ENCODE measurements around the gene ASNSD1. TPM values are rescaled to one million over a fixed set of nuclear protein-coding genes. Genes with fewer than 3 reads are reported as not detected.

The ASNSD1 gene
- 48.7 TPM for polyA plus RNA-seq (2013, experiment 1 of 2)
- polyA plus RNA-seq (2013, experiment 2 of 2) = 48.1 TPM

DNA sequence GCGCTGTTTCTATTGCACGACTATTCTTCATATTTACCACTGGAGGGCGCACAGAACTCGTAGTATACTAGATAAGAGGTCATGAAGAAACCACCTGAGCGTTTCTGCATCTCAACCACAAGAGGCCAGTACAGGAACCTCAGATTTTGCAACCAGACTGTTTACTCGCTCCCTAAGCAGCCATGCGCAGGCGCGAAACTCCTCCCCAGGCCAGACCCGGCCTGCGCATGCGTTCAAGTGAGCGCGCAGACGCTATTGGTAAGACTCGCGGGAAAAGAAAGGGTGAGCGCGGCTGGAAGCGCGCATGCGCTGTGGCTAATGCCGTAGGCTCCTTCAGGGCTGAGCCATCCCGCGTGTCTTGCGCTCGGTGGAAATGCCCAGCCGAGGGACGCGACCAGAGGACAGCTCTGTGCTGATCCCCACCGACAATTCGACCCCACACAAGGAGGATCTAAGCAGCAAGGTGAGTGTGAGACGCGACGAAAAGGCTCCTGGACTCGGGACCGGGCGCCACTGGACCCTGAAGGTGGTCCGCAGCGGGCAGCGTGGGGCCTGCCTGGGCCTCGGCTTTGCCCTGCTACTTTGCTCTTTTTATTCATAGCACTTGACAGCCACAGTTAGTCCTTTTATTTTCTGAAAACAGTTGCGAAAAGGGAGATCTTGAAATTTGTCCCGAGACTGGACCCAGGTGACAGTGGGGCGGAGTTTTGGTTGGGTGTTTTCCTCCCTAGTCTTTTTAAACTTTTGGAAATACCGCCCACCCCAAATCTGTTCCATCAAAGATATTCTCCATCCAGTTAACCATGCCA is at the start of gene ASNSD1:
TSS of gene ASNSD1 (plus strand) at position 312 of the 809 bp plus-strand sequence. CDS start 4,674 bp downstream, outside the sequence.
- H3K9me3 ChIP-seq (ENCODE audit: insufficient read depth, low read depth, low read length) = no peaks in the 10 kb centered on the region
- peaks cover 27% of the 10 kb centered on the region for H3K36me3 ChIP-seq (ENCODE audit: insufficient read depth, low read length)
- H3K4me3 ChIP-seq (ENCODE audit: low read length) = peak within 1 kb of the TSS; percentile 79
- no peaks in the 10 kb centered on the region for H3K4me1 ChIP-seq (ENCODE audit: insufficient read depth, low read length)
- peak within 1 kb of the TSS; percentile 50; the same call in 1 of the 2 replicates for H3K27ac ChIP-seq (ENCODE audit: low read depth, low read length)
- H3K27me3 ChIP-seq (ENCODE audit: insufficient read depth, low read length) = no peaks in the 10 kb centered on the region
- 0% methylated on average over 46 of the region's 46 CpGs for WGBS
- H3K9ac ChIP-seq (ENCODE audit: low read depth, low read length) = peak within 1 kb of the TSS; percentile 90

GRCh38 chr2:189613077-189613636 is 48.1 kb upstream of the ASNSD1 start:
- Histone ChIP-seq H3K36me3 (ENCODE audit: insufficient read depth, low read length) (no peaks in the 10 kb centered on the region), H3K27me3 (ENCODE audit: insufficient read depth, low read length) (no peaks in the 10 kb centered on the region), H3K9ac (ENCODE audit: low read depth, low read length) (no peak overlapping the region), H3K4me1 (ENCODE audit: insufficient read depth, low read length) (no peaks in the 10 kb centered on the region), H3K27ac (ENCODE audit: low read depth, low read length) (no peak overlapping the region), H3K4me3 (ENCODE audit: low read length) (no peak overlapping the region), H3K9me3 (ENCODE audit: insufficient read depth, low read depth, low read length) (no peaks in the 10 kb centered on the region)
- WGBS = 67% methylated on average over 5 of the region's 6 CpGs

GRCh38 chr2:189613650-189614420 is 47.4 kb upstream of the ASNSD1 start:
- 100% methylated on average over 1 of the region's 2 CpGs for WGBS
- Histone ChIP-seq H3K27ac (ENCODE audit: low read depth, low read length) (no peak overlapping the region), H3K4me1 (ENCODE audit: insufficient read depth, low read length) (no peaks in the 10 kb centered on the region)

GRCh38 chr2:189614585-189614984 is 46.7 kb upstream of the ASNSD1 start:
- Histone ChIP-seq H3K4me3 (ENCODE audit: low read length) (no peak overlapping the region), H3K27me3 (ENCODE audit: insufficient read depth, low read length) (no peaks in the 10 kb centered on the region), H3K9me3 (ENCODE audit: insufficient read depth, low read depth, low read length) (no peaks in the 10 kb centered on the region), H3K9ac (ENCODE audit: low read depth, low read length) (no peak overlapping the region), H3K4me1 (ENCODE audit: insufficient read depth, low read length) (no peaks in the 10 kb centered on the region), H3K36me3 (ENCODE audit: insufficient read depth, low read length) (no peaks in the 10 kb centered on the region), H3K27ac (ENCODE audit: low read depth, low read length) (no peak overlapping the region)
- 94% methylated on average over 4 of the region's 4 CpGs for WGBS

More at GRCh38 chr2:189613650-189614420, 47.4 kb upstream of the ASNSD1 start:
- Histone ChIP-seq H3K9me3 (ENCODE audit: insufficient read depth, low read depth, low read length) (no peaks in the 10 kb centered on the region), H3K4me3 (ENCODE audit: low read length) (no peak overlapping the region), H3K9ac (ENCODE audit: low read depth, low read length) (no peak overlapping the region), H3K36me3 (ENCODE audit: insufficient read depth, low read length) (no peaks in the 10 kb centered on the region), H3K27me3 (ENCODE audit: insufficient read depth, low read length) (no peaks in the 10 kb centered on the region)

DNA sequence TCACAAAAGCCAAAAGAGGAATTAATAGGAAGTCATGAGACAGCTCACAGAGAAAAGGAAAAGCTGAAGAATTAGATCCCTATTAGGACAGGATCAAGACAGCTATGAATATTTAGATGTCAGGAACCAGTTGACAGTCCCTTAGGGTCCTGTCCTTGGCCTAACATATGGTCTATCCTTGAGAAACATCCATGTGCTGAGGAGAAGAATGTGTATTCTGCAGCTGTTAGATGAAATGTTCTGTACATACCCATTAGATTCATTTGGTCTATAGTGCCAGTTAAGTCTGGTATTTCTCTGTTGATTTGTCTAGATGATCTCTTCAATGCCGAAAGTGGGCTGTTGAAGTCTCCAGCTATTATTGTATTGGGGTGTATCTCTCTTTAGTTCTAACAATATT is 43.1 kb upstream of the ASNSD1 start:
- no peaks in the 10 kb centered on the region for H3K9me3 ChIP-seq (ENCODE audit: insufficient read depth, low read depth, low read length)
- no peaks in the 10 kb centered on the region for H3K4me1 ChIP-seq (ENCODE audit: insufficient read depth, low read length)
- H3K27ac ChIP-seq (ENCODE audit: low read depth, low read length) = no peak overlapping the region
- H3K4me3 ChIP-seq (ENCODE audit: low read length) = no peak overlapping the region
- no peaks in the 10 kb centered on the region for H3K36me3 ChIP-seq (ENCODE audit: insufficient read depth, low read length)
- no peaks in the 10 kb centered on the region for H3K27me3 ChIP-seq (ENCODE audit: insufficient read depth, low read length)
- WGBS = 0% methylated on average over 1 of the region's 1 CpG
- H3K9ac ChIP-seq (ENCODE audit: low read depth, low read length) = no peak overlapping the region

GRCh38 chr2:189621781-189622180 is 39.5 kb upstream of the ASNSD1 start:
- no peaks in the 10 kb centered on the region for H3K9me3 ChIP-seq (ENCODE audit: insufficient read depth, low read depth, low read length)
- H3K4me1 ChIP-seq (ENCODE audit: insufficient read depth, low read length) = peaks cover 9% of the 10 kb centered on the region; the same call in 1 of the 2 replicates
- H3K27ac ChIP-seq (ENCODE audit: low read depth, low read length) = no peak overlapping the region
- H3K36me3 ChIP-seq (ENCODE audit: insufficient read depth, low read length) = no peaks in the 10 kb centered on the region
- H3K27me3 ChIP-seq (ENCODE audit: insufficient read depth, low read length) = no peaks in the 10 kb centered on the region
- no peak overlapping the region for H3K9ac ChIP-seq (ENCODE audit: low read depth, low read length)
- H3K4me3 ChIP-seq (ENCODE audit: low read length) = no peak overlapping the region

- H3K4me3 ChIP-seq (ENCODE audit: low read length) = no peak overlapping the region
- peaks cover 9% of the 10 kb centered on the region; the same call in 1 of the 2 replicates for H3K4me1 ChIP-seq (ENCODE audit: insufficient read depth, low read length)
- no peak overlapping the region for H3K27ac ChIP-seq (ENCODE audit: low read depth, low read length)
- 89% methylated on average over 1 of the region's 1 CpG for WGBS
- no peak overlapping the region for H3K9ac ChIP-seq (ENCODE audit: low read depth, low read length)
- no peaks in the 10 kb centered on the region for H3K36me3 ChIP-seq (ENCODE audit: insufficient read depth, low read length)
- H3K27me3 ChIP-seq (ENCODE audit: insufficient read depth, low read length) = no peaks in the 10 kb centered on the region
- no peaks in the 10 kb centered on the region for H3K9me3 ChIP-seq (ENCODE audit: insufficient read depth, low read depth, low read length)
These were observed 38.2 kb upstream of the ASNSD1 start for GRCh38 chr2:189623049-189623448.

DNA sequence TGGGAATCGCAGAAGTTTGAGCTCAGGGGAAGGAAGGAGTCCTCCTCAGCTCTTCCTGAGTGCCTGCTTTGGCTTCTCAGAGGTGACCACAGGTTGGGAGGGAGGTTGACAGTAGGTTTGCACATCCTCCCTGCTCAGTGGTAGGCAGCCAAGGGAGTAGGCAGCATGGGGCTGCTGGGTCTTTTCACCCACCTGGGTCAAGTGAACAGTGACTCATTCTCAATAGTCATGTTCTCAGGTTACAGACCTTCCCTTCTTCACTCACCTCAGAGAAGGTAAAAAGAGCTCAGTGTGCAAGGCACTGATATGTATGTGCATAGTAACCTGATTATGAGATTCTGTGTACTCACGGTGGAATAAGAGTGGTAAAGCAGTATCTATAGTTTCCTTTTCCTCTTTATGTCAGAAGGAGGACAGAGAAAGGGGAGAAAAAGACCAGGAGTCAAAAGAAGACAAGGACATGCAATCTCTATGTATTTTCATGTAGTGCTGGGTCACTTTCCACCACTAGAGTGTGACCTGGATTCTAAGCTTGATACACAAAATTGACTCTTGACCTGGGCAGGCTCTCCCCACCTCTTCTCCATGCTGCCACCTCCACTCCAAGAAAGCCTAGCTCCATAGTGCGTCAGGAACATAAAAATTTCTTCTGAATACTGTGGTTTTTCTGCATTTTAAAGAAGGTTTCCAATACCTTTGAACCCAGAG is 36.5 kb upstream of the ASNSD1 start:
- H3K27me3 ChIP-seq (ENCODE audit: insufficient read depth, low read length) = no peaks in the 10 kb centered on the region

DNA sequence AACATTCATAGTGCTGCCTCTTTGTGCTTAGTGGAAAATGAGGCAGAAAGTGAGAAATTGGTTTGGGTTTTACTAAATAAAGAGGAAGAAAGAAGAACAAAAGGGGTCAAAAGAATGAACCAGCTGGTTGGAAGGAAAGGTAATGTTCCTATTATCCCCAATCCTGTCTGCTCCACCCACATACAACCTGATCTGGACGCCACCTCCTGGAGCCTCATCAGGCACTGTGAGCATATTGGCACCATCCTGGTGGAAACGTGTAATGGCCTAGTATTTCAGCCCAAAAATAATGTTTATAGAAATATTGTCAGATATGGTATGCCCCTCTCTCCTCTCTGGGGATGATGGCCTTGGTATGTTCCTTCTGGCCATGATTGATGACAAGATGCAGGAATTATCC is 35.6 kb upstream of the ASNSD1 start:
- Histone ChIP-seq H3K9ac (ENCODE audit: low read depth, low read length) (no peak overlapping the region), H3K4me3 (ENCODE audit: low read length) (no peak overlapping the region), H3K27ac (ENCODE audit: low read depth, low read length) (no peak overlapping the region), H3K27me3 (ENCODE audit: insufficient read depth, low read length) (no peaks in the 10 kb centered on the region), H3K4me1 (ENCODE audit: insufficient read depth, low read length) (peaks cover 9% of the 10 kb centered on the region; the same call in 1 of the 2 replicates), H3K36me3 (ENCODE audit: insufficient read depth, low read length) (no peaks in the 10 kb centered on the region), H3K9me3 (ENCODE audit: insufficient read depth, low read depth, low read length) (no peaks in the 10 kb centered on the region)
- WGBS = 80% methylated on average over 2 of the region's 2 CpGs

More for the DNA sequence above, 36.5 kb upstream of the ASNSD1 start:
- H3K4me3 ChIP-seq (ENCODE audit: low read length) = no peak overlapping the region
- 98% methylated on average over 3 of the region's 3 CpGs for WGBS
- H3K36me3 ChIP-seq (ENCODE audit: insufficient read depth, low read length) = no peaks in the 10 kb centered on the region
- H3K27ac ChIP-seq (ENCODE audit: low read depth, low read length) = no peak overlapping the region
- no peak overlapping the region for H3K9ac ChIP-seq (ENCODE audit: low read depth, low read length)
- H3K9me3 ChIP-seq (ENCODE audit: insufficient read depth, low read depth, low read length) = no peaks in the 10 kb centered on the region
- H3K4me1 ChIP-seq (ENCODE audit: insufficient read depth, low read length) = peaks cover 9% of the 10 kb centered on the region; the same call in 1 of the 2 replicates

GRCh38 chr2:189627789-189628188 is 33.5 kb upstream of the ASNSD1 start:
- Histone ChIP-seq H3K9ac (ENCODE audit: low read depth, low read length) (no peak overlapping the region), H3K36me3 (ENCODE audit: insufficient read depth, low read length) (no peaks in the 10 kb centered on the region), H3K27me3 (ENCODE audit: insufficient read depth, low read length) (no peaks in the 10 kb centered on the region), H3K9me3 (ENCODE audit: insufficient read depth, low read depth, low read length) (no peaks in the 10 kb centered on the region), H3K27ac (ENCODE audit: low read depth, low read length) (no peak overlapping the region), H3K4me1 (ENCODE audit: insufficient read depth, low read length) (peaks cover 9% of the 10 kb centered on the region; the same call in 1 of the 2 replicates), H3K4me3 (ENCODE audit: low read length) (no peak overlapping the region)
- WGBS = 100% methylated on average over 1 of the region's 1 CpG

All from HUES64 (cell line).